OCI-LY7 (cell line): ENCODE measurements around the gene GIPR. TPM values are rescaled to one million over a fixed set of nuclear protein-coding genes. Genes with fewer than 3 reads are reported as not detected.

Source experiments
- BruUV-seq: library from RNA; stranded (reverse); fragments of 400-500 nt; replicated peaks from 2 replicates; lab custom pipeline; 2021; lab: Mats Ljungman, UMichigan
- CTCF ChIA-PET: fragments of 300-600 bp; sonication (Branson Sonifier 250); formaldehyde crosslinking; loops from one replicate; lab custom pipeline; 2022; ENCODE audit warnings: antibody characterized with exemption; ENCODE audit not compliant: unreplicated experiment; lab: Charles Lee
- POLR2A ChIA-PET: fragments of 300-600 bp; sonication (Branson Sonifier 250); formaldehyde crosslinking; loops from one replicate; lab custom pipeline; 2022; ENCODE audit warnings: antibody characterized with exemption; lab: Charles Lee
- DNase-seq: peaks from one replicate; pipeline ENCODE4 v3.0.0-alpha.2; 2015; ENCODE audit warnings: low spot score
- H2AFZ ChIP-seq: fragments of 200-600 bp; sonication (generic), shearing (Covaris generic); 2 replicates; pipeline ENCODE4 v1.6.1; 2014; ENCODE audit warnings: mild to moderate bottlenecking, antibody characterized with exemption, low read length, moderate library complexity
- H3K27ac ChIP-seq: fragments of 200-600 bp; sonication (generic); 2 replicates; pipeline ENCODE4 v1.5.1; 2014; ENCODE audit warnings: mixed run types, low read depth, mild to moderate bottlenecking, moderate library complexity, low read length, inconsistent platforms; ENCODE audit not compliant: poor library complexity, severe bottlenecking
- H3K36me3 ChIP-seq: fragments of 200-600 bp; sonication (generic); 2 replicates; pipeline ENCODE4 v1.6.1; 2014; ENCODE audit warnings: mild to moderate bottlenecking, antibody characterized with exemption, low read length, moderate library complexity, mixed read lengths; ENCODE audit not compliant: insufficient read depth
- H3K4me1 ChIP-seq: fragments of 200-600 bp; sonication (generic); 2 replicates; pipeline ENCODE4 v1.5.1; 2014; ENCODE audit warnings: mild to moderate bottlenecking, low read length; ENCODE audit not compliant: insufficient read depth, poor library complexity, severe bottlenecking
- H3K4me2 ChIP-seq: fragments of 200-600 bp; sonication (generic); 2 replicates; pipeline ENCODE4 v1.6.1; 2014; ENCODE audit warnings: mild to moderate bottlenecking, low read length
- H3K4me3 ChIP-seq: fragments of 200-600 bp; sonication (generic); 2 replicates; pipeline ENCODE4 v1.5.1; 2014; ENCODE audit warnings: mild to moderate bottlenecking, low read depth, low read length; ENCODE audit not compliant: poor library complexity, severe bottlenecking
- H3K79me2 ChIP-seq: fragments of 200-600 bp; sonication (generic); 2 replicates; pipeline ENCODE4 v1.6.1; 2016; ENCODE audit warnings: low read depth, mild to moderate bottlenecking, low read length, moderate library complexity, mixed read lengths; ENCODE audit not compliant: insufficient read depth
- H3K9me2 ChIP-seq: fragments of 200-600 bp; sonication (generic); 2 replicates; pipeline ENCODE4 v1.6.1; 2016; ENCODE audit warnings: mild to moderate bottlenecking, low read length, mixed read lengths; ENCODE audit not compliant: insufficient read depth
- H3K9me3 ChIP-seq: fragments of 200-600 bp; sonication (generic); 2 replicates; pipeline ENCODE4 v1.6.1; 2014; ENCODE audit warnings: mild to moderate bottlenecking, mixed run types, low read length, mixed read lengths
- H4K20me1 ChIP-seq: fragments of 200-600 bp; sonication (generic); 2 replicates; pipeline ENCODE4 v1.6.1; 2014; ENCODE audit warnings: mild to moderate bottlenecking, antibody characterized with exemption, low read length, moderate library complexity, mixed read lengths; ENCODE audit not compliant: insufficient read depth
- EZH2phosphoT487 ChIP-seq: fragments of 200-600 bp; sonication (generic); IDR thresholded peaks from 2 replicates; pipeline ENCODE4 v1.6.1; 2018; ENCODE audit warnings: low read depth, borderline replicate concordance, mild to moderate bottlenecking, mixed run types, antibody characterized with exemption, low read length, moderate library complexity, mixed read lengths
- intact Hi-C: fragments of 100-400 bp; cut with micrococcal nuclease; formaldehyde crosslinking; loops from one replicate; pipeline ENCODE4 v1.10.0; 2022; ENCODE audit not compliant: unreplicated experiment
- total RNA-seq, 2 experiments: library from RNA; depleted of rRNA in 1 of 2; stranded (reverse); fragments of >200 nt in 1 of 2; shearing (Covaris generic) in 1 of 2; gene quantifications; 2 replicates each; pipeline ENCODE4 v1.2.3, GENCODE V29; 2014 to 2022
- TF ChIP-seq, protein P1 (sequence below): fragments of 200-600 bp; sonication (generic); conservative IDR thresholded peaks from 2 replicates; pipeline ENCODE4 v1.5.1; 2014; ENCODE audit warnings: mild to moderate bottlenecking, antibody characterized with exemption, low read length, moderate library complexity, mixed read lengths

GIPR gene
- total RNA-seq, 2 experiments from 2014 or later: 7.9 to 23.3 TPM

GRCh38 chr19:45641274-45642105 is 26.5 kb upstream of the GIPR start:
- no peaks in the 10 kb centered on the region for H3K9me2 ChIP-seq
- no peaks in the 10 kb centered on the region for H3K36me3 ChIP-seq
- H3K27ac ChIP-seq: peak overlapping the region; percentile 86
- peak overlapping the region; percentile 74 for H2AFZ ChIP-seq
- H3K79me2 ChIP-seq: no peaks in the 10 kb centered on the region
- TF ChIP-seq EZH2phosphoT487: no peak
- TF ChIP-seq, protein P1, sequence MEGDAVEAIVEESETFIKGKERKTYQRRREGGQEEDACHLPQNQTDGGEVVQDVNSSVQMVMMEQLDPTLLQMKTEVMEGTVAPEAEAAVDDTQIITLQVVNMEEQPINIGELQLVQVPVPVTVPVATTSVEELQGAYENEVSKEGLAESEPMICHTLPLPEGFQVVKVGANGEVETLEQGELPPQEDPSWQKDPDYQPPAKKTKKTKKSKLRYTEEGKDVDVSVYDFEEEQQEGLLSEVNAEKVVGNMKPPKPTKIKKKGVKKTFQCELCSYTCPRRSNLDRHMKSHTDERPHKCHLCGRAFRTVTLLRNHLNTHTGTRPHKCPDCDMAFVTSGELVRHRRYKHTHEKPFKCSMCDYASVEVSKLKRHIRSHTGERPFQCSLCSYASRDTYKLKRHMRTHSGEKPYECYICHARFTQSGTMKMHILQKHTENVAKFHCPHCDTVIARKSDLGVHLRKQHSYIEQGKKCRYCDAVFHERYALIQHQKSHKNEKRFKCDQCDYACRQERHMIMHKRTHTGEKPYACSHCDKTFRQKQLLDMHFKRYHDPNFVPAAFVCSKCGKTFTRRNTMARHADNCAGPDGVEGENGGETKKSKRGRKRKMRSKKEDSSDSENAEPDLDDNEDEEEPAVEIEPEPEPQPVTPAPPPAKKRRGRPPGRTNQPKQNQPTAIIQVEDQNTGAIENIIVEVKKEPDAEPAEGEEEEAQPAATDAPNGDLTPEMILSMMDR: no peak
- H3K4me3 ChIP-seq: peak overlapping the region; percentile 73
- no peaks in the 10 kb centered on the region for H3K9me3 ChIP-seq
- CTCF ChIA-PET: interaction anchor here (0.5 to 1.2 kb wide), 5 partner anchors 26 to 50 kb away, joined by 3 to 4 read pairs (median 3); partner anchors contain the start of genes GIPR and SNRPD2
- peaks cover 54% of the 10 kb centered on the region for H3K4me1 ChIP-seq
- H4K20me1 ChIP-seq: no peaks in the 10 kb centered on the region
- POLR2A ChIA-PET: interaction anchor here (0.6 to 1.5 kb wide), 8 partner anchors 11 to 128 kb away, joined by 3 to 5 read pairs (median 3); partner anchors contain the start of genes OPA3, QPCTL, SIX5 and SNRPD2
- TSS peak; percentile 93 for BruUV-seq
- intact Hi-C loops: loop anchor here (5.0 to 10.0 kb wide), 2 partner anchors 134 to 217 kb away; partner anchors contain the start of genes ERCC1 and VASP
- peak; percentile 97 for DNase-seq
- peak overlapping the region; percentile 95 for H3K4me2 ChIP-seq

GRCh38 chr19:45643024-45643926 is 24.7 kb upstream of the GIPR start:
- ChIA-PET CTCF (no interaction called here), POLR2A (interaction anchor here (0.7 kb wide), 1 partner anchor 576 kb away, joined by 3 read pairs; no protein-coding TSS in a partner anchor)
- no peaks in the 10 kb centered on the region for H4K20me1 ChIP-seq
- no peaks in the 10 kb centered on the region for H3K9me3 ChIP-seq
- TF ChIP-seq EZH2phosphoT487: no peak
- TF ChIP-seq, protein P1: peak; percentile 99
- no peak overlapping the region; the same call in 1 of the 2 replicates for H2AFZ ChIP-seq
- peaks cover 54% of the 10 kb centered on the region for H3K4me1 ChIP-seq
- BruUV-seq: no TSS peak
- H3K4me3 ChIP-seq: peak overlapping the region; percentile 3
- H3K9me2 ChIP-seq: no peaks in the 10 kb centered on the region
- H3K36me3 ChIP-seq: no peaks in the 10 kb centered on the region
- peak overlapping the region; percentile 55 for H3K4me2 ChIP-seq
- peak; percentile 90 for DNase-seq
- intact Hi-C loops: loop anchor here (1.0 to 10.0 kb wide), 5 partner anchors 59 to 218 kb away; partner anchors contain the start of genes ERCC1, OPA3 and VASP
- peak overlapping the region; percentile 86 for H3K27ac ChIP-seq
- H3K79me2 ChIP-seq: no peaks in the 10 kb centered on the region
